HepG2 (cell line): ENCODE data around the gene SLC20A1. TPM values are rescaled to one million over a fixed set of nuclear protein-coding genes. Genes with fewer than 3 reads are reported as not detected.

Experiments used
- FOSL2 ChIP-seq: sonication (generic); formaldehyde crosslinking; IDR thresholded peaks from 2 replicates; pipeline ENCODE4 v1.4.0; 2020; ENCODE audit warnings: missing genetic modification reagents
- GABPB1 ChIP-seq: IDR thresholded peaks from 2 replicates; pipeline ENCODE4 v1.6.1; 2016; ENCODE audit warnings: mild to moderate bottlenecking, missing genetic modification reagents, moderate library complexity, missing compliant biosample characterization
- GATAD2A ChIP-seq: IDR thresholded peaks from 2 replicates; pipeline ENCODE4 v1.6.1; 2016
- HDAC1 ChIP-seq: sonication (generic); formaldehyde crosslinking; IDR thresholded peaks from 2 replicates; pipeline ENCODE4 v1.5.1; 2020; ENCODE audit warnings: mild to moderate bottlenecking, missing genetic modification reagents
- HIVEP1 ChIP-seq: sonication (generic); formaldehyde crosslinking; IDR thresholded peaks from 2 replicates; pipeline ENCODE4 v1.4.0; 2020; ENCODE audit warnings: mild to moderate bottlenecking, missing genetic modification reagents
- KLF11 ChIP-seq: IDR thresholded peaks from 2 replicates; pipeline ENCODE4 v1.6.1; 2016; ENCODE audit warnings: missing compliant biosample characterization
- PCBP2 ChIP-seq: fragments of 200-400 bp; formaldehyde crosslinking; optimal IDR thresholded peaks from 2 replicates; pipeline ENCODE3; 2018; ENCODE audit warnings: low read length, low read depth; ENCODE audit not compliant: poor library complexity, severe bottlenecking
- RARA ChIP-seq: IDR thresholded peaks from 2 replicates; pipeline ENCODE4 v1.6.1; 2016; ENCODE audit warnings: missing genetic modification reagents, missing compliant biosample characterization
- TMF1 ChIP-seq: sonication (generic); formaldehyde crosslinking; IDR thresholded peaks from 2 replicates; pipeline ENCODE4 v1.8.1; 2022; ENCODE audit warnings: low read depth, missing genetic modification reagents
- WIZ ChIP-seq: sonication (generic); formaldehyde crosslinking; IDR thresholded peaks from 2 replicates; pipeline ENCODE4 v1.5.1; 2020; ENCODE audit warnings: mild to moderate bottlenecking, missing genetic modification reagents
- ZFP90 ChIP-seq: sonication (generic); formaldehyde crosslinking; IDR thresholded peaks from 2 replicates; pipeline ENCODE4 v1.8.0; 2022; ENCODE audit warnings: missing genetic modification reagents, mild to moderate bottlenecking, inconsistent platforms, borderline replicate concordance
- ZNF17 ChIP-seq: sonication (generic); formaldehyde crosslinking; IDR thresholded peaks from 2 replicates; pipeline ENCODE4 v1.5.0; 2020; ENCODE audit warnings: mild to moderate bottlenecking, missing genetic modification reagents
- ZNF256 ChIP-seq: sonication (generic); formaldehyde crosslinking; conservative IDR thresholded peaks from 2 replicates; pipeline ENCODE4 v1.4.0; 2020; ENCODE audit warnings: missing genetic modification reagents
- ZNF260 ChIP-seq: sonication (generic); formaldehyde crosslinking; IDR thresholded peaks from 2 replicates; pipeline ENCODE4 v1.4.0; 2020; ENCODE audit warnings: missing genetic modification reagents, low read depth, mild to moderate bottlenecking, borderline replicate concordance
- ZNF572 ChIP-seq: sonication (generic); formaldehyde crosslinking; IDR thresholded peaks from 2 replicates; pipeline ENCODE4 v1.5.1; 2020; ENCODE audit warnings: mild to moderate bottlenecking, missing genetic modification reagents
- ZNF670 ChIP-seq: sonication (generic); formaldehyde crosslinking; IDR thresholded peaks from 2 replicates; pipeline ENCODE4 v1.8.0; 2022; ENCODE audit warnings: mild to moderate bottlenecking, missing genetic modification reagents, borderline replicate concordance
- ZNF674 ChIP-seq: sonication (generic); formaldehyde crosslinking; IDR thresholded peaks from 2 replicates; pipeline ENCODE4 v1.5.0; 2020; ENCODE audit warnings: low read depth, mild to moderate bottlenecking, missing genetic modification reagents
- ZNF737 ChIP-seq: sonication (generic); formaldehyde crosslinking; IDR thresholded peaks from 2 replicates; pipeline ENCODE4 v1.5.0; 2020; ENCODE audit warnings: missing genetic modification reagents, mild to moderate bottlenecking, borderline replicate concordance
- ZNF75D ChIP-seq: sonication (generic); formaldehyde crosslinking; IDR thresholded peaks from 2 replicates; pipeline ENCODE4 v1.8.1; 2023; ENCODE audit warnings: missing genetic modification reagents, mild to moderate bottlenecking, borderline replicate concordance
- polyA plus RNA-seq, 8 experiments: library from polyadenylated mRNA; depleted of rRNA in 3 of 8; stranded (reverse) in 7 of 8; unstranded in 1 of 8; fragments of >200 nt; fragmentation: Illumina TruSeq in 4 of 8; extraction: Trizol in 4 of 8; gene quantifications; 2 replicates each; pipeline versions ENCODE4 v1.2.1 to v1.2.3, GENCODE V29; 2011 to 2016; ENCODE audit warnings: low read depth in 4 of 8, missing spikeins in 1 of 8, mixed read lengths in 1 of 8; ENCODE audit not compliant: insufficient read depth in 1 of 8
- total RNA-seq, 5 experiments: library from RNA; depleted of rRNA; stranded (reverse); fragments of >200 nt; fragmentation: Illumina TruSeq; extraction: Trizol; gene quantifications; 2 replicates each; pipeline ENCODE4 v1.2.3, GENCODE V29; 2016; ENCODE audit warnings: low read depth in 1 of 5
- TF ChIP-seq, protein P1 (sequence below): sonication (generic); formaldehyde crosslinking; conservative IDR thresholded peaks from 2 replicates; pipeline ENCODE4 v1.8.1; 2023; ENCODE audit warnings: missing genetic modification reagents
- TF ChIP-seq, protein P2 (sequence below): sonication (generic); formaldehyde crosslinking; IDR thresholded peaks from 2 replicates; pipeline ENCODE4 v1.9.0; 2022; ENCODE audit warnings: low read depth, missing genetic modification reagents
- TF ChIP-seq, protein P3 (sequence below): sonication (generic); formaldehyde crosslinking; IDR thresholded peaks from 2 replicates; pipeline ENCODE4 v1.9.0; 2021; ENCODE audit warnings: missing genetic modification reagents, borderline replicate concordance
- TF ChIP-seq, protein P4 (sequence below): sonication (generic); formaldehyde crosslinking; conservative IDR thresholded peaks from 2 replicates; pipeline ENCODE4 v1.8.0; 2022; ENCODE audit warnings: mild to moderate bottlenecking, moderate library complexity, missing genetic modification reagents
- TF ChIP-seq, protein P5 (sequence below): sonication (generic); formaldehyde crosslinking; IDR thresholded peaks from 2 replicates; pipeline ENCODE4 v1.5.1; 2020; ENCODE audit warnings: missing genetic modification reagents, mild to moderate bottlenecking, borderline replicate concordance

Gene SLC20A1
- total and polyA plus RNA-seq, 2 of the 13 experiments (the other 11 are each of a cell fraction or from before 2014, with no cell fraction given) = 54.0 to 85.9 TPM

DNA sequence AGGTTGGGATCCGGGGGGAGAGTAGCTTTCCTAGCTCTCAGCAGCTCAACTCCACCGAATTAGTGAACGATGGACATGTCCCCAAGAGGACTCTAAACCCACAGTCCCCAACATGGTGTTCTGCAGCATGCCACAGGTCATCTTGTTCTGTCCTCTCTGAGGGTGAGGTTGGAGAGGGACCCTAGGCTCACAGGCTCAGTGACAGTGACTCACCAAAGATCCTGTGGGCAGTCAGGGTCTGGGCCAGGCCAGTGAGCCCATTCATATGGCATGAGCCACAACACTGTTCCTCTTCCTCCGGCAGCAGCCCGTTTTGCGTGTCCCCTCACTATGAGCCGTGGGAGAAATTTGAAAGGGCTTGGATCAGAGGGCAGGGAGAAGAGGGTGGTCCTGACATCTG is 2.8 kb upstream of the SLC20A1 start (continued):
- TF ChIP-seq ZFP90 (CRISPR knock-in tag) (no peak), ZNF572 (CRISPR knock-in tag) (0 out of 2 replicates have a peak, but pooled peaks have one; percentile 75), ZNF670 (CRISPR knock-in tag) (no peak), HIVEP1 (no peak), ZNF674 (CRISPR knock-in tag) (no peak), FOSL2 (CRISPR knock-in tag) (peak; percentile 72), ZNF17 (CRISPR knock-in tag) (no peak), ZNF256 (CRISPR knock-in tag) (no peak), RARA (no peak), HDAC1 (no peak), ZNF75D (CRISPR knock-in tag) (no peak), ZNF737 (CRISPR knock-in tag) (no peak), TMF1 (CRISPR knock-in tag) (no peak), ZNF260 (CRISPR knock-in tag) (no peak), GABPB1 (CRISPR knock-in tag) (no peak), PCBP2 (no peak), KLF11 (CRISPR knock-in tag) (no peak), GATAD2A (CRISPR knock-in tag) (no peak), WIZ (CRISPR knock-in tag) (no peak)
- TF ChIP-seq, protein P1, sequence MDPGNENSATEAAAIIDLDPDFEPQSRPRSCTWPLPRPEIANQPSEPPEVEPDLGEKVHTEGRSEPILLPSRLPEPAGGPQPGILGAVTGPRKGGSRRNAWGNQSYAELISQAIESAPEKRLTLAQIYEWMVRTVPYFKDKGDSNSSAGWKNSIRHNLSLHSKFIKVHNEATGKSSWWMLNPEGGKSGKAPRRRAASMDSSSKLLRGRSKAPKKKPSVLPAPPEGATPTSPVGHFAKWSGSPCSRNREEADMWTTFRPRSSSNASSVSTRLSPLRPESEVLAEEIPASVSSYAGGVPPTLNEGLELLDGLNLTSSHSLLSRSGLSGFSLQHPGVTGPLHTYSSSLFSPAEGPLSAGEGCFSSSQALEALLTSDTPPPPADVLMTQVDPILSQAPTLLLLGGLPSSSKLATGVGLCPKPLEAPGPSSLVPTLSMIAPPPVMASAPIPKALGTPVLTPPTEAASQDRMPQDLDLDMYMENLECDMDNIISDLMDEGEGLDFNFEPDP (CRISPR knock-in tag) = no peak
- TF ChIP-seq, protein P2, sequence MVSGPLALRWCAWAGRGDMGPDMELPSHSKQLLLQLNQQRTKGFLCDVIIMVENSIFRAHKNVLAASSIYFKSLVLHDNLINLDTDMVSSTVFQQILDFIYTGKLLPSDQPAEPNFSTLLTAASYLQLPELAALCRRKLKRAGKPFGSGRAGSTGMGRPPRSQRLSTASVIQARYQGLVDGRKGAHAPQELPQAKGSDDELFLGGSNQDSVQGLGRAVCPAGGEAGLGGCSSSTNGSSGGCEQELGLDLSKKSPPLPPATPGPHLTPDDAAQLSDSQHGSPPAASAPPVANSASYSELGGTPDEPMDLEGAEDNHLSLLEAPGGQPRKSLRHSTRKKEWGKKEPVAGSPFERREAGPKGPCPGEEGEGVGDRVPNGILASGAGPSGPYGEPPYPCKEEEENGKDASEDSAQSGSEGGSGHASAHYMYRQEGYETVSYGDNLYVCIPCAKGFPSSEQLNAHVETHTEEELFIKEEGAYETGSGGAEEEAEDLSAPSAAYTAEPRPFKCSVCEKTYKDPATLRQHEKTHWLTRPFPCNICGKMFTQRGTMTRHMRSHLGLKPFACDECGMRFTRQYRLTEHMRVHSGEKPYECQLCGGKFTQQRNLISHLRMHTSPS = 0 out of 2 replicates have a peak, but pooled peaks have one; percentile 14
- TF ChIP-seq, protein P3, sequence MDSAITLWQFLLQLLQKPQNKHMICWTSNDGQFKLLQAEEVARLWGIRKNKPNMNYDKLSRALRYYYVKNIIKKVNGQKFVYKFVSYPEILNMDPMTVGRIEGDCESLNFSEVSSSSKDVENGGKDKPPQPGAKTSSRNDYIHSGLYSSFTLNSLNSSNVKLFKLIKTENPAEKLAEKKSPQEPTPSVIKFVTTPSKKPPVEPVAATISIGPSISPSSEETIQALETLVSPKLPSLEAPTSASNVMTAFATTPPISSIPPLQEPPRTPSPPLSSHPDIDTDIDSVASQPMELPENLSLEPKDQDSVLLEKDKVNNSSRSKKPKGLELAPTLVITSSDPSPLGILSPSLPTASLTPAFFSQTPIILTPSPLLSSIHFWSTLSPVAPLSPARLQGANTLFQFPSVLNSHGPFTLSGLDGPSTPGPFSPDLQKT (CRISPR knock-in tag) = no peak
- TF ChIP-seq, protein P4, sequence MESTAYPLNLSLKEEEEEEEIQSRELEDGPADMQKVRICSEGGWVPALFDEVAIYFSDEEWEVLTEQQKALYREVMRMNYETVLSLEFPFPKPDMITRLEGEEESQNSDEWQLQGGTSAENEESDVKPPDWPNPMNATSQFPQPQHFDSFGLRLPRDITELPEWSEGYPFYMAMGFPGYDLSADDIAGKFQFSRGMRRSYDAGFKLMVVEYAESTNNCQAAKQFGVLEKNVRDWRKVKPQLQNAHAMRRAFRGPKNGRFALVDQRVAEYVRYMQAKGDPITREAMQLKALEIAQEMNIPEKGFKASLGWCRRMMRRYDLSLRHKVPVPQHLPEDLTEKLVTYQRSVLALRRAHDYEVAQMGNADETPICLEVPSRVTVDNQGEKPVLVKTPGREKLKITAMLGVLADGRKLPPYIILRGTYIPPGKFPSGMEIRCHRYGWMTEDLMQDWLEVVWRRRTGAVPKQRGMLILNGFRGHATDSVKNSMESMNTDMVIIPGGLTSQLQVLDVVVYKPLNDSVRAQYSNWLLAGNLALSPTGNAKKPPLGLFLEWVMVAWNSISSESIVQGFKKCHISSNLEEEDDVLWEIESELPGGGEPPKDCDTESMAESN (CRISPR knock-in tag) = no peak
- TF ChIP-seq, protein P5, sequence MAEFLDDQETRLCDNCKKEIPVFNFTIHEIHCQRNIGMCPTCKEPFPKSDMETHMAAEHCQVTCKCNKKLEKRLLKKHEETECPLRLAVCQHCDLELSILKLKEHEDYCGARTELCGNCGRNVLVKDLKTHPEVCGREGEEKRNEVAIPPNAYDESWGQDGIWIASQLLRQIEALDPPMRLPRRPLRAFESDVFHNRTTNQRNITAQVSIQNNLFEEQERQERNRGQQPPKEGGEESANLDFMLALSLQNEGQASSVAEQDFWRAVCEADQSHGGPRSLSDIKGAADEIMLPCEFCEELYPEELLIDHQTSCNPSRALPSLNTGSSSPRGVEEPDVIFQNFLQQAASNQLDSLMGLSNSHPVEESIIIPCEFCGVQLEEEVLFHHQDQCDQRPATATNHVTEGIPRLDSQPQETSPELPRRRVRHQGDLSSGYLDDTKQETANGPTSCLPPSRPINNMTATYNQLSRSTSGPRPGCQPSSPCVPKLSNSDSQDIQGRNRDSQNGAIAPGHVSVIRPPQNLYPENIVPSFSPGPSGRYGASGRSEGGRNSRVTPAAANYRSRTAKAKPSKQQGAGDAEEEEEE (CRISPR knock-in tag) = no peak
